Measurements from ENCODE around the gene VWC2.

- TF ChIP-seq CTCF (conservative IDR thresholded peaks at IDR 0.05; ENCODE audit: low read length) (no peak), EZH2phosphoT487 (IDR thresholded peaks at IDR 0.05; ENCODE audit: borderline replicate concordance) (no peak)
Observed at GRCh38 chr7:49848211-49848841, 74.9 kb downstream of the VWC2 start.
